ENCODE data around the gene MAFF. TPM values are rescaled to one million over a fixed set of nuclear protein-coding genes. Genes with fewer than 3 reads are reported as not detected.

Gene MAFF
- total RNA-seq, 2 donors from 2014 or later, result 44.4 to 80.2 TPM

- DNase-seq (peak; percentile 90 to 94 (median 91)), ATAC-seq (peak; percentile 89)
- no peaks in the 10 kb centered on the region for H3K27me3 Mint-ChIP-seq
- H3K9me3 ChIP-seq (ENCODE audit: control insufficient read depth, low read length, poor library complexity, severe bottlenecking), result no peaks in the 10 kb centered on the region
- H3K4me3 Mint-ChIP-seq, result peak within 1 kb of the TSS; percentile 99
- H3K27ac Mint-ChIP-seq, result peak within 1 kb of the TSS; percentile 99
- H3K36me3 Mint-ChIP-seq (ENCODE audit: low read depth), result peaks cover 5% of the 10 kb centered on the region
- peaks cover 39% of the 10 kb centered on the region for H3K4me1 Mint-ChIP-seq
Measured at GRCh38 chr22:38181453-38182200, 20.2 kb upstream of the MAFF start, which contains the start of gene PLA2G6. TSS of gene PLA2G6 (minus strand) at chr22:38181830. CDS start at chr22:38169426, 12,404 bp downstream.

- Mint-ChIP-seq H3K36me3 (ENCODE audit: low read depth) (peaks cover 2% of the 10 kb centered on the region), H3K27ac (no peak overlapping the region), H3K27me3 (no peaks in the 10 kb centered on the region), H3K4me3 (no peak overlapping the region), H3K4me1 (peaks cover 23% of the 10 kb centered on the region)
- no peak for ATAC-seq
- DNase-seq, result no peak
- H3K9me3 ChIP-seq (ENCODE audit: control insufficient read depth, low read length, poor library complexity, severe bottlenecking), result no peaks in the 10 kb centered on the region
Measured at GRCh38 chr22:38184788-38185187, 17.0 kb upstream of the MAFF start.

GRCh38 chr22:38186429-38186828 is 15.4 kb upstream of the MAFF start:
- Mint-ChIP-seq H3K4me3 (no peak overlapping the region), H3K36me3 (ENCODE audit: low read depth) (no peaks in the 10 kb centered on the region), H3K4me1 (peaks cover 6% of the 10 kb centered on the region), H3K27ac (no peak overlapping the region), H3K27me3 (no peaks in the 10 kb centered on the region)
- H3K9me3 ChIP-seq (ENCODE audit: control insufficient read depth, low read length, poor library complexity, severe bottlenecking), result no peaks in the 10 kb centered on the region
- DNase-seq (no peak), ATAC-seq (no peak)

- no peaks in the 10 kb centered on the region for H3K9me3 ChIP-seq (ENCODE audit: control insufficient read depth, low read length, poor library complexity, severe bottlenecking)
- Mint-ChIP-seq H3K27me3 (peaks cover 6% of the 10 kb centered on the region), H3K4me3 (no peak overlapping the region), H3K36me3 (ENCODE audit: low read depth) (peaks cover 3% of the 10 kb centered on the region), H3K27ac (no peak overlapping the region), H3K4me1 (peaks cover 8% of the 10 kb centered on the region)
- no peak for ATAC-seq
- no peak for DNase-seq
Measured at GRCh38 chr22:38187413-38188212, 14.2 kb upstream of the MAFF start.

GRCh38 chr22:38189104-38189503 is 12.7 kb upstream of the MAFF start:
- no peak for ATAC-seq
- H3K27me3 Mint-ChIP-seq, result peaks cover 6% of the 10 kb centered on the region

GRCh38 chr22:38190581-38190980 is 11.2 kb upstream of the MAFF start:
- DNase-seq, result no peak
- ATAC-seq, result no peak
- Mint-ChIP-seq H3K4me3 (no peak overlapping the region), H3K27ac (no peak overlapping the region), H3K4me1 (peaks cover 12% of the 10 kb centered on the region), H3K36me3 (ENCODE audit: low read depth) (peaks cover 3% of the 10 kb centered on the region), H3K27me3 (peaks cover 6% of the 10 kb centered on the region)
- H3K9me3 ChIP-seq (ENCODE audit: control insufficient read depth, low read length, poor library complexity, severe bottlenecking), result no peaks in the 10 kb centered on the region

More at GRCh38 chr22:38189104-38189503, 12.7 kb upstream of the MAFF start:
- no peak overlapping the region for H3K27ac Mint-ChIP-seq
- no peaks in the 10 kb centered on the region for H3K9me3 ChIP-seq (ENCODE audit: control insufficient read depth, low read length, poor library complexity, severe bottlenecking)
- DNase-seq, result no peak
- H3K4me3 Mint-ChIP-seq, result no peak overlapping the region
- peaks cover 9% of the 10 kb centered on the region for H3K4me1 Mint-ChIP-seq
- H3K36me3 Mint-ChIP-seq (ENCODE audit: low read depth), result peaks cover 3% of the 10 kb centered on the region

- no peaks in the 10 kb centered on the region for H3K9me3 ChIP-seq (ENCODE audit: control insufficient read depth, low read length, poor library complexity, severe bottlenecking)
- ATAC-seq, result no peak
- H3K27ac Mint-ChIP-seq, result no peak overlapping the region
- H3K36me3 Mint-ChIP-seq (ENCODE audit: low read depth), result peaks cover 3% of the 10 kb centered on the region
- H3K4me3 Mint-ChIP-seq, result no peak overlapping the region
- H3K4me1 Mint-ChIP-seq, result peaks cover 12% of the 10 kb centered on the region
- peaks cover 6% of the 10 kb centered on the region for H3K27me3 Mint-ChIP-seq
- no peak for DNase-seq
Measured at GRCh38 chr22:38191055-38191454, 10.7 kb upstream of the MAFF start.

GRCh38 chr22:38191731-38192474 is 9.9 kb upstream of the MAFF start:
- no peaks in the 10 kb centered on the region for H3K9me3 ChIP-seq (ENCODE audit: control insufficient read depth, low read length, poor library complexity, severe bottlenecking)
- Mint-ChIP-seq H3K4me3 (no peak overlapping the region), H3K36me3 (ENCODE audit: low read depth) (peaks cover 3% of the 10 kb centered on the region), H3K4me1 (peaks cover 12% of the 10 kb centered on the region), H3K27ac (peak overlapping the region; percentile 75), H3K27me3 (peaks cover 6% of the 10 kb centered on the region)
- ATAC-seq, result no peak
- DNase-seq, result no peak

- Mint-ChIP-seq H3K4me1 (peaks cover 12% of the 10 kb centered on the region), H3K4me3 (no peak overlapping the region), H3K27me3 (peaks cover 6% of the 10 kb centered on the region), H3K36me3 (ENCODE audit: low read depth) (peaks cover 3% of the 10 kb centered on the region), H3K27ac (peak overlapping the region; percentile 75)
- ATAC-seq (no peak), DNase-seq (no peak)
- H3K9me3 ChIP-seq (ENCODE audit: control insufficient read depth, low read length, poor library complexity, severe bottlenecking), result no peaks in the 10 kb centered on the region
Measured at GRCh38 chr22:38192475-38192863, 9.3 kb upstream of the MAFF start.

- H3K27ac Mint-ChIP-seq, result no peak overlapping the region
- peaks cover 12% of the 10 kb centered on the region for H3K4me1 Mint-ChIP-seq
- ATAC-seq (no peak), DNase-seq (no peak)
- peaks cover 6% of the 10 kb centered on the region for H3K27me3 Mint-ChIP-seq
- H3K36me3 Mint-ChIP-seq (ENCODE audit: low read depth), result peaks cover 3% of the 10 kb centered on the region
- H3K4me3 Mint-ChIP-seq, result no peak overlapping the region
- H3K9me3 ChIP-seq (ENCODE audit: control insufficient read depth, low read length, poor library complexity, severe bottlenecking), result no peaks in the 10 kb centered on the region
Measured at GRCh38 chr22:38193580-38193979, 8.2 kb upstream of the MAFF start.

- H3K36me3 Mint-ChIP-seq (ENCODE audit: low read depth), result peaks cover 3% of the 10 kb centered on the region
- H3K9me3 ChIP-seq (ENCODE audit: control insufficient read depth, low read length, poor library complexity, severe bottlenecking), result no peaks in the 10 kb centered on the region
- H3K4me1 Mint-ChIP-seq, result peaks cover 23% of the 10 kb centered on the region
- ATAC-seq (no peak), DNase-seq (no peak)
- H3K27me3 Mint-ChIP-seq, result peaks cover 4% of the 10 kb centered on the region
- H3K27ac Mint-ChIP-seq, result no peak overlapping the region
- no peak overlapping the region for H3K4me3 Mint-ChIP-seq
Measured at GRCh38 chr22:38196791-38197419, 4.9 kb upstream of the MAFF start.

- H3K4me1 Mint-ChIP-seq, result peaks cover 28% of the 10 kb centered on the region
Measured at GRCh38 chr22:38199826-38200559, 1.8 kb upstream of the MAFF start.

More at GRCh38 chr22:38199826-38200559, 1.8 kb upstream of the MAFF start:
- no peak for ATAC-seq
- no peaks in the 10 kb centered on the region for H3K9me3 ChIP-seq (ENCODE audit: control insufficient read depth, low read length, poor library complexity, severe bottlenecking)
- no peaks in the 10 kb centered on the region for H3K27me3 Mint-ChIP-seq
- H3K27ac Mint-ChIP-seq, result no peak overlapping the region
- H3K36me3 Mint-ChIP-seq (ENCODE audit: low read depth), result no peaks in the 10 kb centered on the region
- no peak overlapping the region for H3K4me3 Mint-ChIP-seq
- DNase-seq, result no peak

Measured in T-helper 17 cell (primary cell).